ENCODE measurements around the gene VIPR1.

GRCh38 chr3:42511736-42512135, 9.3 kb downstream of the VIPR1 start:
- TF ChIP-seq PRRX2 (CRISPR knock-in tag; IDR thresholded peaks at IDR 0.05) (no peak), CTCF (IDR thresholded peaks at IDR 0.05) (no peak), AFF4 (CRISPR knock-in tag; IDR thresholded peaks at IDR 0.05; ENCODE audit: borderline replicate concordance) (no peak), ZBTB43 (CRISPR knock-in tag; IDR thresholded peaks at IDR 0.05) (no peak), NR2C2 (CRISPR knock-in tag; IDR thresholded peaks at IDR 0.05) (no peak)
- TF ChIP-seq, protein P1, sequence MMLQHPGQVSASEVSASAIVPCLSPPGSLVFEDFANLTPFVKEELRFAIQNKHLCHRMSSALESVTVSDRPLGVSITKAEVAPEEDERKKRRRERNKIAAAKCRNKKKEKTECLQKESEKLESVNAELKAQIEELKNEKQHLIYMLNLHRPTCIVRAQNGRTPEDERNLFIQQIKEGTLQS (CRISPR knock-in tag; conservative IDR thresholded peaks at IDR 0.05) = no peak
- TF ChIP-seq, protein P2, sequence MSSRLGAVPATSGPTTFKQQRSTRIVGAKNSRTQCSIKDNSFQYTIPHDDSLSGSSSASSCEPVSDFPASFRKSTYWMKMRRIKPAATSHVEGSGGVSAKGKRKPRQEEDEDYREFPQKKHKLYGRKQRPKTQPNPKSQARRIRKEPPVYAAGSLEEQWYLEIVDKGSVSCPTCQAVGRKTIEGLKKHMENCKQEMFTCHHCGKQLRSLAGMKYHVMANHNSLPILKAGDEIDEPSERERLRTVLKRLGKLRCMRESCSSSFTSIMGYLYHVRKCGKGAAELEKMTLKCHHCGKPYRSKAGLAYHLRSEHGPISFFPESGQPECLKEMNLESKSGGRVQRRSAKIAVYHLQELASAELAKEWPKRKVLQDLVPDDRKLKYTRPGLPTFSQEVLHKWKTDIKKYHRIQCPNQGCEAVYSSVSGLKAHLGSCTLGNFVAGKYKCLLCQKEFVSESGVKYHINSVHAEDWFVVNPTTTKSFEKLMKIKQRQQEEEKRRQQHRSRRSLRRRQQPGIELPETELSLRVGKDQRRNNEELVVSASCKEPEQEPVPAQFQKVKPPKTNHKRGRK (CRISPR knock-in tag; IDR thresholded peaks at IDR 0.05; ENCODE audit: borderline replicate concordance) = no peak
